ENCODE results near the gene SEPTIN5. TPM values are rescaled to one million over a fixed set of nuclear protein-coding genes. Genes with fewer than 3 reads are reported as not detected.

The SEPTIN5 gene
- total RNA-seq, 1 donor from 2014 or later = 3.9 TPM

DNA sequence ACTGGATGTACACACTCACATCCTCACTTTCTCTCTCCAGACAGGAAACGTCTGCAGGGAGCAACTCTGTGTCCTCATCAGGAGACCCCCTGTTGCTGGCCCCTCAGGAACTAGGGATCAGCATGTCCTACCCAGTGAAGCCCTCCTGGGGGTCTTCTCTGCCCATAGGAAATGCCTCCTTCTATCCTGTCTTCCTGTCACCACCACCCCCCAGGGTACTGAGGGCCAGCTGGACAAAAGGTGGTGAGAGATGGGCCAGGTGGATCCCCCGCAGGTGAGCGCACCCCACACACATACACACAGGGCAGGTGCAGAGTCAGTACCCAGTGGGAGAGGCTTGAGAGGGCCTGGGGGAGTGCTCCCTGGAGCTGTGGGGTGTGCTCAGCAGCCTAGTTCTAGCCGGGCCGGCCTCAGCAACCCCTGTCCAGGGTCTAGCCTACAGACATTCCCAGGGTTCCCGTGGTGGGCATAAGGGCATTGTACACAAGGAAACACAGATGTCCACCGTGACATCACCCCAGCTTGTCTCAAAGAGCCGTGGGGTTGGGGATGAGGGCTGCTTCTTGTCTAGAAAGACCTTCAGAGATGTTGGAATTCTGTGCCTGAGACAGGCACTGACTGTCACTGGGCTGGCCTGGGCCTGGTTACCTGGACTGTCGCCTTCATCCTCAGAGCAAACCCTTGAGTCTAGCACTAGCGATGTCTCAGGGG lies 18.3 kb downstream of the SEPTIN5 start:
- H3K4me3 ChIP-seq (ENCODE audit: low read depth, low read length) = no peak overlapping the region
- no peak for DNase-seq (ENCODE audit: low read depth)
- TF ChIP-seq, protein P1, sequence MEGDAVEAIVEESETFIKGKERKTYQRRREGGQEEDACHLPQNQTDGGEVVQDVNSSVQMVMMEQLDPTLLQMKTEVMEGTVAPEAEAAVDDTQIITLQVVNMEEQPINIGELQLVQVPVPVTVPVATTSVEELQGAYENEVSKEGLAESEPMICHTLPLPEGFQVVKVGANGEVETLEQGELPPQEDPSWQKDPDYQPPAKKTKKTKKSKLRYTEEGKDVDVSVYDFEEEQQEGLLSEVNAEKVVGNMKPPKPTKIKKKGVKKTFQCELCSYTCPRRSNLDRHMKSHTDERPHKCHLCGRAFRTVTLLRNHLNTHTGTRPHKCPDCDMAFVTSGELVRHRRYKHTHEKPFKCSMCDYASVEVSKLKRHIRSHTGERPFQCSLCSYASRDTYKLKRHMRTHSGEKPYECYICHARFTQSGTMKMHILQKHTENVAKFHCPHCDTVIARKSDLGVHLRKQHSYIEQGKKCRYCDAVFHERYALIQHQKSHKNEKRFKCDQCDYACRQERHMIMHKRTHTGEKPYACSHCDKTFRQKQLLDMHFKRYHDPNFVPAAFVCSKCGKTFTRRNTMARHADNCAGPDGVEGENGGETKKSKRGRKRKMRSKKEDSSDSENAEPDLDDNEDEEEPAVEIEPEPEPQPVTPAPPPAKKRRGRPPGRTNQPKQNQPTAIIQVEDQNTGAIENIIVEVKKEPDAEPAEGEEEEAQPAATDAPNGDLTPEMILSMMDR (conservative IDR thresholded peaks at IDR 0.05; ENCODE audit: low read depth, low read length) = no peak

DNA sequence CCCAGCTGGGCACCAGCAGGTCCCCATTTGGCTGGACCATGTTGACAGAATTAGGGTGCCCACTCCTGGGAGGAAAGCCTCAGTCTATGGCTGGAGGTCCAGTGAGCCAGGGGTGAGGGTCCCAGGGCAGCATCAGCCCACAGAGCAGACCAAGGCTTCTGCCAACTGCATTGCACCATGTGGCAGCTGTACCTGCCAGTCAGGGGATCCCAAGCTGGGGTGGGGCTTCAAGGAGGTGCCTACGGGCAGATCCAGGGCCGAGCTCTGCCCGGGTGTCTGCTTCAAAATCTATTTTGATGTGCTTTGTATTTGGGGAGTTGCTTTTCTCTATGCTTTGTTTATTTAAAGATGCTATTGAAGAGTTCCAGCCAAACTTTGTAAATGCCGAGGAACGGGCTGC lies 19.5 kb downstream of the SEPTIN5 start:
- TF ChIP-seq, protein P1 (conservative IDR thresholded peaks at IDR 0.05; ENCODE audit: low read depth, low read length) = no peak
- no peak overlapping the region for H3K4me3 ChIP-seq (ENCODE audit: low read depth, low read length)
- no peak for DNase-seq (ENCODE audit: low read depth)

DNA sequence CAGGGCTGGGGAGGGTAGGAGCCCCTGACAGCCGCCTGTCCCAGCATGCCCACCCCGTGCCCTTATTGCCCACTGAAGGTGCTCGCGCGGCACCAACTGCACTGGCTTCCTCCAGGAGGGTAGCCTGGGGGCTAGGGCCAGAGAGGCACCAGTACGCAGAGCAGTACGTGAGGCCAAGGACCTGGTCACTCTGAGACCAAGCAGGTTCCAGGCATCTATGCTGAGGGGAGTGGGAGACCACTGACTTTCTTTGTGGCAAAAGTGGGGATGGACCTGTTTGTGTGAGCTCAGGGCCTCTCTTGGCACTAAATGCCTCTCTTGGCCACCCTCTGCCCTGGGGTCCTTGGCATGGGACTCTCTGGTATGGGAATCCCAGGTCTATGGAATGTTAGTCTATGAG lies 19.9 kb downstream of the SEPTIN5 start:
- H3K4me3 ChIP-seq (ENCODE audit: low read depth, low read length) = no peak overlapping the region
- DNase-seq (ENCODE audit: low read depth) = no peak
- TF ChIP-seq, protein P1 (conservative IDR thresholded peaks at IDR 0.05; ENCODE audit: low read depth, low read length) = no peak

GRCh38 chr22:19734837-19735382 lies 20.6 kb downstream of the SEPTIN5 start:
- no peak overlapping the region for H3K4me3 ChIP-seq (ENCODE audit: low read depth, low read length)
- no peak for DNase-seq (ENCODE audit: low read depth)
- TF ChIP-seq, protein P1 (conservative IDR thresholded peaks at IDR 0.05; ENCODE audit: low read depth, low read length) = no peak

- TF ChIP-seq, protein P1 (conservative IDR thresholded peaks at IDR 0.05; ENCODE audit: low read depth, low read length) = no peak
- no peak overlapping the region for H3K4me3 ChIP-seq (ENCODE audit: low read depth, low read length)
- DNase-seq (ENCODE audit: low read depth) = no peak
Measured at GRCh38 chr22:19735665-19736510, 21.6 kb downstream of the SEPTIN5 start.

DNA sequence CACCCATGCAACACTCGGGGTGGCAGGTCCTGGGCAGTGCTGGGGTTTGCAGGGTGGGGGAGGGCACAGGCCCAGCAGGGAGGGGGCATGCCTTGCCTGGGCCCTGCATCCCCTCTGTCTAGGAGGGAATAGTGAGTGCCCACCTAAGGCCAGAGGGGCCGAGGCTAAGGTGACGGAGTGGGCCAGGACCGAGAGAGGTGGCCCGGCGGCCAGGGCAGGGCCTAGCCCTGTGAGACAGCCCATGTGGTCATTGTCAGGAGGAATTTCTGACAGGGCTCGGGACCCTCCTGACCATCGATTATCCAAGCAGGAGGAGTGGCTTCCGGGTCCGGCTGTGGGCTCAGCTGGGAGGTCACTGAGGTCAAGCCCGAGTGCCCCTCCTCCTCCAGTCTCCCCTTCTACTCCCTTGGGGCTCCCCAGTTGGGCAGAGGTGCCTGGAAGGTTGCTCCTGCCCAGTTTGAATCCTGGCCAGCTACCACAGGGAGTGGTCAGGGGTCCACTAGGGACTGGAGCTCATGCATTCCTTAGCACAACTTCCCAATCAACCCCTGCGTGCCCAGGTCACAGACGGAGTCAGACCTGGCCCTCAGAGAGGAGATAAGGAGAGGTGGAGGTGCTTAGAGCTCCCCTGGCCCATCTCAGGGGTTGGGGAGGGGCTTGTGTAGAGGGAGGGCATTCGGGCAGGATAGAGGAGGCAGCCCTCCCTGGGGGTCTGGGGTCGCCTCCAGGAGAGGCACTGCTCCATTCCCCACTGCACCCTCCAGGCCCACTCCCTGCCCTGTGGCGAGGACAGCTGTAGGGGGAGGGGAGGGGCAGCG lies 23.8 kb downstream of the SEPTIN5 start:
- TF ChIP-seq, protein P1 (conservative IDR thresholded peaks at IDR 0.05; ENCODE audit: low read depth, low read length) = no peak
- H3K4me3 ChIP-seq (ENCODE audit: low read depth, low read length) = no peak overlapping the region
- DNase-seq (ENCODE audit: low read depth) = no peak
